ENCODE measurements around the gene SEC14L1.
"Not testable (repeated sequence)": the region's sequence is repeated elsewhere in the genome, so short reads cannot be mapped to it uniquely, and the experiment has no call there.

SEC14L1 gene

GRCh38 chr17:77116371-77116860, 24.4 kb upstream of the SEC14L1 start:
- DNase-seq (ENCODE audit: low read depth, low spot score): no peak

- no peak for DNase-seq (ENCODE audit: low read depth, low spot score)
Observed at GRCh38 chr17:77117415-77117814, 23.4 kb upstream of the SEC14L1 start.

- no peak for DNase-seq (ENCODE audit: low read depth, low spot score)
Observed at GRCh38 chr17:77118251-77118928, 22.4 kb upstream of the SEC14L1 start.

GRCh38 chr17:77119668-77120301, 21.0 kb upstream of the SEC14L1 start:
- no peak for DNase-seq (ENCODE audit: low read depth, low spot score)

- no peak for DNase-seq (ENCODE audit: low read depth, low spot score)
Observed at GRCh38 chr17:77120868-77121267, 19.9 kb upstream of the SEC14L1 start.

GRCh38 chr17:77124192-77124889, 16.4 kb upstream of the SEC14L1 start:
- no peak for DNase-seq (ENCODE audit: low read depth, low spot score)

- DNase-seq (ENCODE audit: low read depth, low spot score): no peak
Observed at GRCh38 chr17:77125432-77125901, 15.3 kb upstream of the SEC14L1 start.

- DNase-seq (ENCODE audit: low read depth, low spot score): no peak
Observed at GRCh38 chr17:77126519-77126918, 14.2 kb upstream of the SEC14L1 start.

GRCh38 chr17:77127735-77128361, 12.9 kb upstream of the SEC14L1 start:
- DNase-seq (ENCODE audit: low read depth, low spot score): peak; percentile 47

GRCh38 chr17:77128896-77129567, 11.7 kb upstream of the SEC14L1 start:
- DNase-seq (ENCODE audit: low read depth, low spot score): no peak

- no peak for DNase-seq (ENCODE audit: low read depth, low spot score)
Observed at GRCh38 chr17:77129568-77130301, 11.0 kb upstream of the SEC14L1 start.

GRCh38 chr17:77130525-77130924, 10.2 kb upstream of the SEC14L1 start:
- no peak for DNase-seq (ENCODE audit: low read depth, low spot score)

GRCh38 chr17:77131904-77132303, 8.9 kb upstream of the SEC14L1 start:
- DNase-seq (ENCODE audit: low read depth, low spot score): no peak

- DNase-seq (ENCODE audit: low read depth, low spot score): no peak
Observed at GRCh38 chr17:77132411-77133086, 8.2 kb upstream of the SEC14L1 start.

- no peak for DNase-seq (ENCODE audit: low read depth, low spot score)
Observed at GRCh38 chr17:77133087-77133638, 7.6 kb upstream of the SEC14L1 start.

GRCh38 chr17:77136420-77136767, 4.4 kb upstream of the SEC14L1 start:
- DNase-seq (ENCODE audit: low read depth, low spot score): no peak

- no peak for DNase-seq (ENCODE audit: low read depth, low spot score)
Observed at GRCh38 chr17:77137111-77137510, 3.7 kb upstream of the SEC14L1 start.

- DNase-seq (ENCODE audit: low read depth, low spot score): not testable (repeated sequence)
Observed at GRCh38 chr17:77137886-77138285, 2.9 kb upstream of the SEC14L1 start.

- peak; percentile 100 for DNase-seq (ENCODE audit: low read depth, low spot score)
Observed at GRCh38 chr17:77140166-77140877, 447 bp upstream of the SEC14L1 start.

All from activated CD4-positive, CD25-positive, alpha-beta regulatory T cell treated with anti-CD3 and anti-CD28 coated beads, Interleukin-2, amount 50 U/mL, for 16 hours (primary cell).